GM08714 (cell line): ENCODE measurements around the gene IRF2BP2.

Experiments
- H3K4me3 ChIP-seq: fragments of 200-500 bp; sonication (Bioruptor generic); 2 replicates; pipeline ENCODE4 v1.5.1; 2014; ENCODE audit warnings: mild to moderate bottlenecking, low read length, inconsistent platforms
- ZNF274 ChIP-seq: IDR thresholded peaks from 2 replicates; pipeline ENCODE4 v1.6.1; 2012; ENCODE audit warnings: mild to moderate bottlenecking, low read depth, low read length

IRF2BP2 gene

DNA sequence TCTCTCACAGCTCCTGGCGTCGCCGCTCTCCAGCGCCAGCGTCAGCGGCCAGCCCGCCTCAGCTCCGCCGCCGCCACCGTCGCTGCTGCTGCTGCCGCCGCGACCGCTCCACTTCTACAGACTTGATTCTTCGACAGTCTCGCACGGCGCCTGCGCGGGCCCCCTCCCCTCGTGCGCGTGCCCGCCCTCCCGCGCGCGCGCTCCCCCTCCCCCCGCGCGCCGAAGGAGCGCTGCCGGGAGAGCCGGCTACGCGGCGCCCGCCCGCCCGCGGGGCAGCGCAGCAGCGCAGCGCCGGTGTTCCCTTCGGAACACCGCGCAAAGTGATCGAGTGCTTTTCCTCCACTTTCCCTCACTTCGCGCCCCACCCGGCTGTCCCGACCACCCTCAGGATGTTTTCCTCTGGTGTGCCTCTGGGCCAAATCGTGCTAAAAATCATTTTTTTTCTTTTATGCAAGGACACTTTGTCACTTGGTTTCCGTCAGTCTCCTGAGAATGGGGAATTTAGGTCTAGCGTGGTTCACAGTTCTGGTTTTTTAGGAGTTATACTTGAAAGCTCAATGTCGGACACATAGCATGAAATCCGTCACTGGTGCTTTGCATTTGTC, at the start of gene IRF2BP2:
Gene IRF2BP2 (minus strand): TSS at position 118 of the 605 bp plus-strand sequence. CDS start 684 bp downstream, outside the sequence.
- TF ChIP-seq ZNF274, result no peak
- H3K4me3 ChIP-seq, result peak within 1 kb of the TSS; percentile 85

DNA sequence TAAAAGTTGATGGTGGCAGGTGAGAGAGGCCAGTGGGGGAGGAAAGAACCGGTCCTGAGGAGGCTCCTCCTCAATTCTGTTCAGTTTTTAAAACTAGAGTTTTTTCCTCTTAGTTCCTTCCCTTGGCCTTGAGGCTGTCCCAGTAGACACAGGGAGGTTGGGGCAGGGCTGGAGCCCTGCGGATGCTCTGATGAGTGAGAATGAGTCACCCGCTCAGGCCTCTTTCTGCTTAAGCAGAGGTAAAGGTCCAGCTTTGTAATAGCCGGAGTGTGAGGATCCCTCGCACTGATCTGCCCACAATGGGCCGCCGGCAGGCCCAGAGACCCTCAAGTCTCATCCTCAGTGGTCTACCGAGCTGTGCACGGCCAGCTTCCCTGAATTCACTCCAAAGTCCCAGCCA, 49.6 kb upstream of the IRF2BP2 start:
- no peak for TF ChIP-seq ZNF274
- no peak overlapping the region for H3K4me3 ChIP-seq

DNA sequence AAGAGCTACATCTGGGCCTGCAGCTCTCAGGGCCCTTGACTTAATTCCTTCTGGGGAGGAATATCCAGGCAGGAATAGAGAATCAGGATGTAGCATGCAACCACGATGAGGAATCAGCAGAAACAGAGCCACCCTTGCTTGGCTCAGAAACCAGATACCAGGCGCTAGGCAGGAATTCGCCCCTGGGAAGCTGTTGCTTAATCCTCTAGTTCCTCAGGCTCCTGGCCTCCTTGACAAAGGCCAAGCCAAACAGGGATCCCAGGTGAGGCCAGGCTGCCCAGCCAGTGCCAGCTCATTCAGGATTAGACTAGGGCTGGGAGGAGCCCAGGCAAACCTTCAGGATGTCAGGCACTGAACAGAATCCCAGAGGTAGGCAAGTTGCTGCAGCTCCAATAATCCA, 48.2 kb upstream of the IRF2BP2 start:
- no peak overlapping the region for H3K4me3 ChIP-seq
- TF ChIP-seq ZNF274, result no peak

DNA sequence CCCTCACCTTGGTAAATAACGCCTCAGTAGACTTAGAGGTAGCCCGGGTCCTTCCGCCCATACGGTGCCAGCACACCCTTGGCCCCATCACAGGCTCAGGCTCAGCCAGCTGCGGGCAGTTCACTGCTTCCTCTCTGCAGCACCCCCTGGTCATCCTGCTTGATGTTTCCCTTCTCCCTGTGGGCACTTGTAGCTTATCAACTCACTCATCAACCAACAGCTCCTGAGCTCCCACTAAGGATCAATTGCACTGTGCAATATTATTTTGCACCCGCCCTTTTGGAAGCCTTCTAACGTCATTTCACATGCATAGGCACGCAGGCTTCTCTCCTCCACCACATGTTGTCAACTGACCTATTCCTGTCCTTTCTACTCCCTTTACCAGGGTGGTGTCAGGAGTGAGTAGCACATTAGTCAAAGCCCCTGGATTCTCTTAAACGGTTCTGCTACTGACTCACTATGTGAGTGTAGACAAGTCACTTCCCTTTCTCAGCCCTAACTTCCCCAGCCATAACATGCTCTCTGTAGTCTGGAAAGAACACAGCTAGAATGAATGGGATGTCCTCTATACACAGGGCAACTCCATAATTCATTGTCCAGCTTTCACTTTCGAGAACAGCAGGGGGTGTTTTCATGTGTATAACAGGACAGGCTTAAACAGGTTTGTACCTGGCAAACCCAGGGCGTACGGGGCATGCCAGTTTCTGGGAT, 47.1 kb upstream of the IRF2BP2 start:
- no peak overlapping the region for H3K4me3 ChIP-seq

DNA sequence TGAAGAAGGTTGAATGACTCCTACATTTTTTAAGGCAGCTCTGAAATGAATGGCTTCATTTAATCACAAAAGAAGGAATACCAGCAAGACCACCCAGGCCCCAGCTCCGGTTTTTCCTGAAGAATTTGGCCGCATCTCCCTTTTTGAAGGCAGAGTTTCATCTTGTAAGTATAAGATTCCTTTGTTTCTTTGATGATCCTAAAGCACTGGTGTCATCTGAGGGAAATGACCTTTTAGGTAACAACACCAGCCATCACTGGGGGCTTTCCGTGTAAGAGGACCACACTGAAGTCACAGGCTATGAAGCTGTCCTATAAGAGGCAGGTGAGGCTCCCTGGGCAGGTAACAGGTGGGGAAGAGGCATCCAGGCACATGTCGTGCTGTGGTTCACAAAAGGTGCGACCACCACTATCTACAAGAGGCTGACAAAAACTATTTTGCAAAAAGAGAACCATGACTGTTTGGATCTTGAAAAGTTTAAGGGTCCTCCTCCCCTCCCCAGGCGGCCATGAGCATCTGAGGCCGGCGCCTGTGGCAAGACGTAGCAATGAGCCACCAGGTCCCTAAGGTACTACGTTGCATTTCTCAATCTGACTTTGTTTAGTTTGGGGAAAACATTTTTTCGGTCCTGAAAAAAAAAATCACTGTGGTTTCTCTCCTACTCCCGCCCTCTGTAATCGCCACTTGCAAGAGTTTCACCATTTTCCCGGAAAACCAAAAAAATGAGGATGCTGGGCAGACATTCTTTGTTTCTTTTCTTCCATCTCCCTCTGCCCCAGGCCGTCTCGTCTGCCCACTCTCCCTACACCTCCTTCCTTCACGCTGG, 46.3 kb upstream of the IRF2BP2 start:
- H3K4me3 ChIP-seq, result no peak overlapping the region
- TF ChIP-seq ZNF274, result no peak

More for the DNA sequence above, 47.1 kb upstream of the IRF2BP2 start:
- TF ChIP-seq ZNF274, result no peak

DNA sequence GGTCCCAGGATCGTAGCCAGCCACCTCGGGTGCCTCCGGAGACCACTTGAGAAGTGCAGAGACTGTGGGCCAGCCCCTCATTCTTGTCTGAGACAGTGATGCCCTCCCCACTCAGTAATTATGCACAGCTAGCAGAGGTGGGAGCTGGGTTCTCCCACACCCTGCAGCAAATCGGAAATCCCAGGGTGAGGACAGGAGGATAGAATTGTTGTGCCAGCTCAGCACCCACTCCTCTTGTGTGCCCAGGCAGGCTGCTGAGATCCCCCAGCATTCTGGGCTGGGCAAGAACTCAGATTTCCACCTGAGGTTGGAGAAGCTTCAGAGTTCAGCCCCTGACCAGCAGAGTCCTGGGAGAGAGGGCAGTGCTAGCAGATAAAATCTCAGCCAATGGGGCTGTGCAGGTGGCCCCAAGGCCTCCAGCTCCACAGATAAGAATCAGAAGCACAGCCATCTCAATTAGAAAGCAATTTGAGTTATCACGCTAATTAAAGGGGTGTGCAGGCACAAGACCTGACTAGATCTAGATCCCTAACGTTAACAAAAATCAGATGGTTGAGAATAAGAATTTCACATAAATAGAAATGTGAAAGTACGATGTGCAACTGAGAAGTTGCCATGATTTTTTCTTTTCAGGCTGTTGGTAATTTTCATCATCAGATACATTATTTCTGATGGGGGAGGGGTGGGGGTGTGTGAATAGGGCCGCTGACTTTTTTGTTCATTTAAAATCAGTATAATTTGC, 45.5 kb upstream of the IRF2BP2 start:
- H3K4me3 ChIP-seq, result no peak overlapping the region
- no peak for TF ChIP-seq ZNF274

DNA sequence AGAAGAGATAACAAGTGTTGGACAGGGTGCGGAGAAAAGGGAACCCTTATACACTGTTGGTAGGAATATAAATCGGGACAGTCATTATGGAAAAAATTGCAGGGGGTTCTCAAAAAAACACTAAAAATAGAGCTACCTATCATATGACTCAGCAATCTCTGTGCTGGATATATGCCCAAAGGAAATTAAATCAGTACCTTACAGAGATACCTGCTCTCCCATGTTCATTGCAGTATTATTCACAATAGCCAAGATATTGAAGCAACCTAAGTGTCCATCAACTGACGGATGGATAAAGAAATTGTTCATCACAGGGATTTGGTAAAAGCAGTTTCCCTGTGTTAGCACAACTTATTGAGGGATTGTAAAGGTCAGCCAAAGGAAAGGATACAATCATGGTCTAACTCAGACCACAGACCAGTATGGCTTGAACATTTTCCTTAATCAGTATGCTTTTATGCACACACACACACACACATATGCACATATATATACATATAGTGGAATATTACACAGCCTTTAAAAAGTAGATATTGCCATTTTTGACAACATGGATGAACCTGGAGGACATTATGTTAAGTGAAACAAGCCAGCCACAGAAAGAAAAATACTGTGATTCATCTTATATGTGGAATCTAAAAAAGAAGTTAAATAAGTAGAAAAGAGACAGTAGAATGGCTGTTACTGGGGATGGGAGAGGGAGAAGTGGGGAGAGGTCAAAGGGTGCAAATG, 44.2 kb upstream of the IRF2BP2 start:
- TF ChIP-seq ZNF274, result no peak
- no peak overlapping the region for H3K4me3 ChIP-seq

DNA sequence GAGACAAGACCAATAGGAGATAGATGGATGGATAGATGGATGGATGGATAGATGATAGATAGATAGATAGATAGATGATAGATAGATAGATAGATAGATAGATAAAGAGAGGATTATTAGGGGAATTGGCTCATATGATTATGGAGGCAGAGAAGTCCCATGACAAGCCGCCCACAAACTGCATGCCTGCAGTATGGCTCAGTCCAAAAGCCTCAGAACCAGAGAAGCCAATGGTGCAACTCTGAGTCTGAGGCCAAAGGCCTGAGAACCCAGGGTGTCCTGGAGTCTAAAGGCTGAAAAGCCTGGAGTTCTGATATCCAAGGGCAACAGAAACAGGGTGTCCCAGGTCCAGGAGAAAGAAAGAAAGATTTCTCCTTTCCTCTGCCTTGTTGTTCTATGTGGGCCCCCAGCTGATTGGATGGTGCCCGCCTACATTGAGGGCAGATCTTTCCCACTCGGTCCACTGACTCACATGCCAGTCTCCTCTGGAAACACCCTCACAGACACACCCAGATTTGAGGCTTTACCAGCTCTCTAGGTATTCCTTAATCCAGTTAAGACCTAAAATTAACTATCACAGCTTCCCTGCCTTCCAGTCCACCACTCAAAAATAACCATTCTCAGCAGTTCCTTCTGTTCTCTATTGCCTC, 39.6 kb upstream of the IRF2BP2 start:
- no peak for TF ChIP-seq ZNF274
- no peak overlapping the region for H3K4me3 ChIP-seq

DNA sequence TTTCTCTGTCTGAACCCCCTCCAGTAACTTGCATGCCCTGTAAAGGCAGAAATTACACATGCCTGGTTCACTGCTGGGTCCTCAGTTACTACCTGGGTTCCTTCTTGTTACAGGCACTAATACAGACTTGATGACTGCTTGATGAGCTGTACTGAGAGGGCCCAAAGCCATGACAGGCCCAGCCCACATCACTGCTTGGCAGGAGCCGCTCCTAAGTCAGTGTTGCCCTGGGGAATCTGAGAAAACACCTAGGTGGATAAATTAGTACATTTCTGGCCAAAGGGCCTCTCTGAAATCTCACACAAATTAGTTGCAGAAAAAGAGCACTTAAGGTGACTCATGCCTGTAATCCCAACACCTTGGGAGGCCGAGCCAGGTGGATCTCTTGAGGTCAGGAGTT, 37.8 kb upstream of the IRF2BP2 start:
- no peak for TF ChIP-seq ZNF274
- no peak overlapping the region for H3K4me3 ChIP-seq

DNA sequence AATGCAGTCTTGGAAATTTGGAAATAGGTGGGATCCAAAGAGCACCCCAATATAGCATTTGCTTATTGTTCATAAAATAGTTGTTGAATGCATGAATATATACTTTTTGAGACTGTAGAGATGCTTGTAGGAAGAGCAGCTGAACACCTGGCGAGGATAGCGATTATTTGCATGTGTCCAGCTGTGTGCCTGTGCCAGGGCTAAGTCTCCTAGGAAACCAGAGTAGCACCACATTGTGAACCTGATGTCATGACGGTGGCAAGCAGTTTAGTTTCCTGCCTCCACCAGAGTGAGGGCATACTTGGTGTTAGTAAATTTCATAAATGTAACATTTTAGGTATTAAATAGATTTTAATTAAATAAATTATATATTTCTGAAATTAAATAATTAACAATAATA, 37.3 kb upstream of the IRF2BP2 start:
- no peak for TF ChIP-seq ZNF274
- H3K4me3 ChIP-seq, result no peak overlapping the region

DNA sequence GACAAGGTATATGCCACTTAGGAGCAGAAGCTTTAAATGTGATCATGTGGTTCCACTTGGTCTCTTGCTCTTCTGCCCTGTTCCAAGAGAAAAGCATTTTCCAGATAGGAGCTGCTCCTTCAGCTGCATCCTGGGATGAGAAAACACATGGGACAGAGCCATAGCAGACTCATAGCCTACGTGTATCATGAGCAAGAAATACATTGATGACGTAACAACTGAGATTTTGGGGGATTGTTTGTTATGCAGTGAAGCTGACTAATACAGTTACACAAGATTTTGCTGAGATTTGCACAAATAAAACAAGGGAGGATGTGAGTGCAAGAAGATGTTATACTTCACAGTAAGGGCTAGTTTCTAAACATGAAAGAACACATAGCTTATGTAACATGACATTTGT, 36.0 kb upstream of the IRF2BP2 start:
- no peak overlapping the region for H3K4me3 ChIP-seq
- no peak for TF ChIP-seq ZNF274

DNA sequence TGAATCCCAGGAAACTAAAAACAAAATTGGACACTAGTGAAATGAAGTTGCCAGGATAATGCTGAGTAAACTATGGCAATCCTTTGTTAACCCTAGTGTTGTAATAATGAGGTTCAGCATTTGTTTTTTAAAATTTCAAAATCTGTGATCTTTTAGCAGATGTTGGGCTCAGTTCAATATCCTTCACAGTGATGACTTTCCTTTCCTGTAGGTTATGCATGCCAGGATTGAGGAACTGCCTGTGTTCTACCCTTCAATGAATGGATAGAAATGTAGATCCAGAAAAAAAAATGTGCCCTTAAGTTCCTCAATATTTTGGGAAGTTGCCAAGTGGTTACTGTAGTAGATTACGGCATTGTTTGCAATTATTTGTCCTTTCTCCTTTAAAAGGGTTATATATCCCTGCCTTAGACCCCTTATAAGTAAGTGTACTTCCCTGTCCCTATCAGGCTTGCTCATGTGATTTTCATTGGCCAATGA, 35.5 kb upstream of the IRF2BP2 start:
- no peak for TF ChIP-seq ZNF274
- H3K4me3 ChIP-seq, result no peak overlapping the region

DNA sequence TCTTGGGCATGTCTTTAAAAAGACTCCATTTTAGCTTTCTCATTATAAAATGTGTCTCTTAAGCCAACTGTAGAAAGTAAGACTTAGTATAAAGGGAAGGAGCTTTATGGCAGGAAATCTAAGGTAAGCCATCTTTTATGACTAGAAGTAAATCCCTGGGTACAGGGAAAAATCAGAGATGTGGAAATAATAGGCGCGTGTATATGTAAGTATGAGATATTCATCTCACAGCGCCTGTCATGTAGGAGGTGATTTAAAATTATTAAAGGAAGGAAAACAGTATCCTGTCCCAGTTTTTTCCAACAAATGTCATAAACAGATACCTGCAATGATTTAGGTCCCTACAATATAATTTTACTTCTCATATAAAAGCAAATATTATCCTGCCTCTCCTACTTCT, 35.0 kb upstream of the IRF2BP2 start:
- no peak overlapping the region for H3K4me3 ChIP-seq
- no peak for TF ChIP-seq ZNF274
